ENCODE data around the gene HSPB9.

Gene HSPB9

DNA sequence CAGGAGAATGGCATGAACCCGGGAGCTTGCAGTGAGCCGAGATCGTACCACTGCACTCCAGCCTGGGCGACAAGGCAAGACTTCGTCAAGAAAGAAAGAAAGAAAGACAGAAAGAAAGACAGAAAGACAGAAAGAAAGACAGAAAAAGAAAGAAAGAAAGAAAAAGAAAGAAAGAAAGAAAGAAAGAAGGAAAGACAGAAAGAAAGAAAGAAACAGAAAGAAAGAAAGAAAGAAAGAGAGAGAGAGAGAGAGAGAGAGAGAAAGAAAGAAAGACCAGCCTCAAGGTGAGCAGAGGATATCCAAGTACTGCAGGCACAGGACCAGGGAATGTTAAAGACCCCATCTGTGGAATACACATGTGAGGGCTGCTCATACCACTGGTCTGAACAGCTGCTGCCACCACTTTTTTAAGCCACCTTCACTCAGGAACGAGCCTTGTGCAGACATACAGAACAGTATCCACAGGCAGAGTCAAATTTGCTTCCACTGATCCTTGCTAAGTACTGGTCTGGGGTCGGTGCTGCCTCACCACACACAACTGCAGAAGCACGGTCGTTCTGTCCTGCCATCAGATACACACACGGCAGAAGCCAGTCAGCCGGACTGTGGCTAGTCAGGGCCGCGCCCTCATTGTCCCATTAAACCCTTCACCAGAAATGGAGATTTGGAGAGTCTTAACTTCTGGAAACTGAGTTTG, 24.5 kb downstream of the HSPB9 start:
- DNase-seq = no peak

DNA sequence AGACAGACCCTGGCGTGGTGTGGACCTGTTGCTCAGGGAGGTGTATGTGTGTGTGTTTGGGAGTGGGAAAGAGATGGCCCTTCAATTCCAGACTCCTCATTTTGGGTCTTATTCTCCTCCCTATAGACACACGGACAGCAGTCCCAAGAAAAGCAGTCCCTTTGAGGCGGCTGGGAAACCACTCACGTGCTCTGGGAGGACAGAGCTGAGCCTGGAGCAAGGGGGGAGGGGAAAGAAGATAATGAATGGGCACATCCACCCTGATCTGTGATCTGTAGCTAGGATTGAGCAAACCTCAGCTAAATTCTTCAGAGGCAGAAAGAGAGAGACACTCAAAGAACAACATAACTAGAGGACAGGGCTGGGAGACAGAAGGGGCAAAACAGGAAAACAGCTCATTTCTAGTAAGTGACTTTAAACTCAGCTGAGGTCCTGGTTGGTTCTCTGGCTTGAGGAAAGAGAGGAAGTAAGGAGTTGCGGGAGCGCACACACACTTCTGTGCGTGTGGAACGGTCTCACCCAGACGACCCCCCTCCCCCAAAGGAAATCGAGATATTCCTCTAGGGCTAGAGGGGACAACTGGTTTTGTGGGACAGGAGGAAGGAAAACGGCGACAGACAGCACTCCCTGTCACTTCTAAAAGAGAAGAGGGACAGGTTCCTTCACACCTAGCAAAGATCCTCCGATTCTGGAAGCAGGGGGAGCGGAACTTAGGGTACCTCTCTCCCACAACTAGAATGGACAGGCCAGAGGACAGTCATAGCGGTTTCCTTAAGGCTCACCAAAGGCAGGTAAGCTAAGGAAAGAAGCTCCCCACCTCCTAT, 31.5 kb downstream of the HSPB9 start:
- DNase-seq = no peak

DNA sequence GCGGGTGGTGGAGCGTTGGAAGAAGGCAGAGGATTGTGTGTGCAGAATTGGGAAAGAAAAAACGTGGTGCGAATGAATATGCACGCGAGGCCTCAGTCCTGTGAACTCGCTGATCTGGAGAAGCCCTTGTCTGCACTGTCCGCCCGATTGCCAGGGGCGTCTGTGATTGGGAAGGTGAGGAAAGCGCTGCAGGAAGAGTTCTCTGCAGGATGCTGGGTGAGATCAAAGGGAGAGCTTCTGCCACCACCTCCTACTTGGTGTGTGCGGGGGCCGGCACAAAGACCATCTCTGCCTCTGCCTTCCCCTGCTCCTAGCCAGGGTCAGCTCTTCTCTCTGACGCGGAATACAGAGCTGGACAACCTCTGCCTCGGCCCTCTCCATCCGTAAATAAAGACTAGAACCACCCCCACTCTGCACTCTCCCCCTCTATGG, 33.0 kb downstream of the HSPB9 start:
- DNase-seq = no peak

DNA sequence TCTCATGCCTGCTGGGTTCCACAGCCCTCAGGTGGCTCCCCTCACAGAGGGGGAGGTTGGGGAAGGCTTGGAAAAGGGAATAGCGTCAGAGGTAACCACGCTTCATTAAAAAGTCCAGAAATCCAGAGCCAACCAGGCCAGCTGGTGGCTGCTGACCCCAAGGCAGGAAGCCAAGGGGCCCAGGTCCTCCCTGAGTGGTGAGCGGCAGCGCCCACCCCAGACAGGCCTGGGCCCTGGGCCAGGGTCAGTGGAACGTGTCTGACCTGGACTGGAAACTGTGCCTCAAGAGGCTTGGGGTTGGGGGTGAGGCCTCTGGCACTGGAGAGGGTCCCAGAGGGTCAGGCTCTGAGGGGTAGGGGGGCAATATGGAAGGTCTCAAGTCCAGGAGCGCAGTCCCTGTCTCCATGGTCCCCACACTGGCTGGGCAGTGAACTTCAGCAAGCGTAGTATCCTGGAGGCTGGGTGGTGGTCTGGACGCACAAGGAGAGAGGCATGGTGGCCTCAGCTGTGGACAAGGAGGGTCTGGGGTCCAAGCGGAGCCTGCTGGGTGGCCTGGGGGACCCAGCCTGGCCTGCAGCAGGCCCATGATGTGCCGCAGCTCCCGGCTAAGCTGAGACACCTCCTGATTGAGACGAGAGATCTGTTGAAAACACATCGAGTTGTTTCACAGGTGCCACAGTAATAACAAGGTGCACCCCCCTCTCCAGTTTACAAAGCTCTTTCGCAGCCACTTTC, 37.4 kb downstream of the HSPB9 start:
- no peak for DNase-seq

DNA sequence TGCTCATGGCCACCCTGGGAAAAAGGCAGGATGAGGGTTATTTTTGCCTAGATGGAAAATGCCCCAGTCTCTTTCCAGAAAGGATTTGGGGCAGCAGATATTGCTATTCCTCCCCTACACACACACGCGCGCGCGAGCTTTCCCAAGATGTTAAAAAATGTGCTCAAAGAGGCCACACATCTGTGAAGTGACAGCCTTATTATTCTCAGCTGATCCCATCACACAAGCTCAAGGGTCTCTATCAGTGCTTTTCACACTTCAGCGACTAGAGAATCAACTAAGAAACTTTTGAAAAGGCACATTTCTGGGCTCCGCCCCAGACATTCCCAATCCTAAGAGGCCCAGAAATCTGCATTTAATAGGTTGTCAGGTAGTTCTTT, 37.9 kb downstream of the HSPB9 start:
- no peak for DNase-seq

DNA sequence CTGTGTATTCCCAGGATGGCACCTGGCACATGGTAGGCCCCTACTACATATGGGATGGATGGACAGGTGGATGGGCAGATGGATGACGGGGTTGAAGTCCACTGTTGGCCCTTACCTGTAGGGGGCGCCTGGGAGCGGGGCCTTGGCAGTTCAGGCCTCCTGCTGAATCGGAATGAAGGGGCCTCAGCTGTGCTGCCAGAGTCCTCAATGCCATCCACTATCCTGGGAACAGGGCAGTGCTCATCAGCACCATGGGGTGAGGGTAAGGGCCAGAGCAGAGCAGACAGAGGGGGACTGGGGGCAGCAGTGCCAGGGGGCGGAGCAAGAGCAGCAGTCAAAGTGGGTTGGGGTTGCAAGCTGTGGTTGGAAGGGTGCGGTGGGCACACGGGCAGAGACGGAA, 40.5 kb downstream of the HSPB9 start:
- no peak for DNase-seq

DNA sequence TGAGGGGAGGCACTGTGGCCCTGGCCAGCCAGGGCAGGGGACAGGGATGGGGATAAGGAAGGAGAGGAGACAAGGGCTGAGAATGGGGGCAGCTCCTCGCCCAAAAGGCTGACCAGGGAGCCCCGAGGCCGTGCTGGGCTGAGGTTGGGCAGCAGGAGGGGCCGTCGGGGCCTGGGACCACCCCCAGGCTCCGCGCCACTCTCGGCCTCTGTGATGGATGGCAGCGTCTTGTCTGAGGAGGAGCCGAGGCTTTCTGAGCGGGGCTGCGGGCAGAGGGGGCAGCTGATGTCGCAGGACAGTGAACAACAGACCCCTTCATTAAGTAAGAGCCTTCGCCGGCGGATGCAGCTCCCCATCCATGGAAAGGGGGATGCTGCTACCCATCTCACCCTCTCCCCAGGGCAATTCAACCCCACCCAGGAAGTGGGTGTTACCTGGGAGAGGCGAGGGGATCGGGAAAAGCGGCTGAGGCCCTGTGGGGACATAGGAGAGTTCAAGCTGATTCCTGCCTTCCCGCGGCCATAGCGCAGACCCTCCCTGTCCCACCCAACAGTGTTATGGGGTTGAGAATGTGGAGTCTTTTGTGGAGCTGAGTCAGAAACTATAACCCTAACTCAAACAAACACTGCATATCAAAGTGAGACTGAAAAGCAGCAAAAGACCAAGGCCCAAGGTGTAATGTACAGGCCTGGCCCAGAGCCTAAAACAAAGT, 41.2 kb downstream of the HSPB9 start:
- DNase-seq = no peak

DNA sequence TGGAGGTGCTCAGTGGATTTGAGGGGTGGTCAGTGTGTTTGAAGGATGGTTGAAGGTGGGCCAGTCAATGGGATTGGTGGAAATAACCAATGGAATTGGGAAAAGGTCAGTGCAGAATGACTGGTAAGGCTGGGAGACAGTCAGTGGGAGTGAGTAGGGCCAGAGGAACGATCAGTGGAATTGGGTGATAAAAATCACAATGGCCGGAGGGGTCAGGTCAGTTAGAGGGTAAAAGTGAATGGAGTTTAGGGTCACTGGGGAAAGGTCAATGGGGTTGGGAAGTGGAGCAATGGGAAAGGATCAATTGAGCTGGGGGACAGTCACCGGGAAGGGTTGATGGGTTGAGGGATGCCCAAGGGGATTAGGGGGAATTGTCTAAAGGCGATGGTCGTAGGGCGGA, 43.1 kb downstream of the HSPB9 start:
- no peak for DNase-seq

DNA sequence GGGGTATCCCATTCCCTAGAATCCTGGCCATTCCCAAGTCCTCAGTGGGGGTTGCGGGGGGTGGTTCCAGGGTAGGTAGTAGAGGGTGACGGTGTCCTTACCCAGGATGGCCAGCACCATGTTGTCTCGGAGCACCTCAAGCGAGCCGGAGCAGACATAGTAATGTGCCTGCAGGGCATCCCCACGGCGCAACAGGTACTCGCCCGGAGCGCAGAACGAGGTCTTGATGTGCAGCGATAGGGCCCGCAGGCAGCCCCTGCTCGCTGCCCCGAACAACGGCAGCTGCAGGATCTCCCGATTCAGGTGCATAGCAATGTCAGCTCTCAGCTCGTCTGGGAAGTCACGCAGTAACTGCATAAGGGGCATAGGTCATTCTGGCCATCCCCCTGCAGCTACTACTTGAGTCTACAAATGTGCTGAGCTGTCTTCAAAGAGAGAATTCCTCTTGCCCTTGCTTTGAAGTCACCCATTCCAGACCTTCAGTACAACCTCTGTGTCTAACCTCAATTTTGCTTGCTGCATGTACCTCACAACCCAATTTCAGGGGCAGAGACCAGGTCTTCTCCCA, 43.7 kb downstream of the HSPB9 start:
- no peak for DNase-seq

DNA sequence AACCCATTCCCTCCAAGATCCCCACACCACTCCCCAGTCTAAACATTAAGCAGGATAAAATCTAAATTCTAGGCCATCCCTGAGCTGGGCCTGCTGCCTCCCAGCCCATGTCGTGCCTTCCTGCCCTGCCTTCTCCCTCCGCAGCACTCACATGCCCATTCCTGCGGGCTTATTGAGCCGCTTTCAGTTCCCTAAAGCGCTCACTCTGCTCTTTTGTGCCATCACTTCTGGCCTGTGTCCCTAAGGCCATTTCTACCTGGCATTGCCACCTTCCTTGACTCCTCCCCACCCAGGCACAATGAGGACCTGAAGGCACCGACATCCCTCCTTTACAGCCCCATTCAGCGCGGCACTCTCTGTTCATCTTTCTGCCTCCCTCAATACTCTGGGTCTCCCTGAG, 45.2 kb downstream of the HSPB9 start:
- no peak for DNase-seq

DNA sequence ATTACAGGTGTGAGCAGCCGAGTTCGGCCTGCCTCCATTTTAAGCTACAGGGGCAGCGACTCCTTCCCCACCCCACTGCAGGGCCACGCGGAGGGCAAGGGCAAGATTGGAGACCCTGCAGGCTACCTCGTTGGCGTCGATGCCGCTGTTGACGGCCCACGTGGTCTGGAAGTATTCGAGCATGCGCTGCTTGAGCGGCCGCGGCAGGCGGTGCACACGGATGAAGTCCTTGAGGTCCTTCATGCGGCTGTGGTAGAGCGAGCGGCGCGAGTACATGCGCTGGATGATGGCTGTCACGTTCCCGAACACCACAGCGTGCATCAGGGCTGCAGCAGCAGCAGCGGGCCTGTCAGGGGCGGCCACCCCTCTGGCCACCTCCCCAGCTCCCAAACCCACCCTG, 46.7 kb downstream of the HSPB9 start:
- DNase-seq = no peak

DNA sequence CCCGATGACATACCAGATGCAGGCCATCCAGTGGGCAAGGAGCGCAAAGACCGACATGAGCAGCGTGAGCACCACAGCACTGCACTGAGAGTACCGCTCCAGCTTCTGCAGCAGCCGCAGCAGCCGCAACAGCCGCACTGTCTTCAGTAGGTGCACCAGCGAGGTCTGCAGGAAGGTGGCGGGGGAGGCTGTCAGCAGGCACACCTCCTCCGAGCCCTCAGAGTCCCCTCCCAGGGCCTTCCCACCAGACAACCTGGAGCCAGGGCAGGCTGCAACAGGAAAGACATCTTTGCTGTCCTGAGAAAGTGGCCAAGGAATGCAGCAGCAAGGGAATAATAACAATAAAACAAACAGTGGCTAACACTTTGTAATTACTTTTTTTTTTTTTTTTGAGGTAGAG, 49.2 kb downstream of the HSPB9 start:
- DNase-seq = no peak

Measured in NCI-H2081 (cell line).